NK-92 treated with Interleukin-12 subunit alpha and Interleukin-12 subunit beta, amount 100 ng/mL, for 24 hours (cell line): ENCODE results near the gene C4BPA.

Experiments
- DNase-seq: peaks from one replicate; lab custom pipeline; 2025; lab: John Stamatoyannopoulos, UW

C4BPA gene

GRCh38 chr1:207191061-207191460, 87.0 kb downstream of the C4BPA start:
- no peak for DNase-seq

GRCh38 chr1:207191776-207192175, 87.7 kb downstream of the C4BPA start:
- no peak for DNase-seq

- no peak for DNase-seq
Observed at GRCh38 chr1:207194197-207194596, 90.2 kb downstream of the C4BPA start.
